GM21423 (cell line): ENCODE measurements around the gene TIMM13.
"Not testable (repeated sequence)": the region's sequence is repeated elsewhere in the genome, so short reads cannot be mapped to it uniquely, and the experiment has no call there.

Experiments
- ATAC-seq: cut with Tn5 transposase; IDR thresholded peaks from one replicate; pipeline ENCODE4 v1.9.1; 2021; ENCODE audit warnings: mild to moderate bottlenecking, moderate library complexity; ENCODE audit not compliant: unreplicated experiment

Gene TIMM13

DNA sequence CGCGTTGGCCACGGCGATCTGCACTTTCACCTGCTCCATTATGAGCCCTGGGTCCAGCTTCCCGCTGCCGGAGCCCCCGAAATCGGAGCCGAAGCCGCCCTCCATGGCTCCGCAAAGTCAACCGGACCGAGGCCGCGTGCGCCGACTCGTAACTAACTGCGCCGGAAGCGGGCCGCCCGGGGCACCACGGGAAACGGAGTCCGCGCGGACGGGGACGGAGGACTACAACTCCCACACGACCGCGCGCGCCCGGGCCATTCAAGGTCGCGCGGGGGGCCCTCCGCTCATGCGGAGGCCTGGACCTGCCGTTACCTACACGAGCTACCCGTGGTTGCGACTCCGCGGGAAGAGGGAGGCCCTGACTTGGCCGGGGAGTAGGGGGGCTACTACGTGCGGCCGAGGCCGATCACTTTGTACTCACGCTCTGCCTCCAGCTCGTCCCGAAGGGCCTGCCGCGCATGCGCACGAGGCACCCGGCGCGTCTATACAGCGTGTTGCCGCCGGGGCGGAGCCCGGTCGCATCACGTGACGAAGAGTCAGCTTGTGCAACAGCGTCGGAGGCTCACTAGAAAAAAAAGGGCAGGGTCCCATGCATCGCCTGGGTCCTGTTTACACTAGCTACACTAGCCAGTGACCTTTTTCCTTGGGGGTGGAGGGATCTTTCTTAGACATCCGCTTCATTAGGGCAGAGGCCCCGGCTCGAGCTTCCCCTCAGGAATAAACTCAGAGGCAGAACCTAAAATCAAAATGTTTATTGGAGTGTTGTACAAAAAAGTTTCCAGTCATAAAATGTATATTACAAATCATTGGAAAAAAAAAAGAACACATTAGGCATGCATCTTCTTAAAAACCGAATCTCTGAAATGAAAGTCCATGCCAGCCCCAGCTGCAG lies at the start of gene TIMM13:
TSS of gene TIMM13 (minus strand) at position 158 of the 892 bp plus-strand sequence. CDS start at position 105, 53 bp downstream.
- peak; percentile 72 for ATAC-seq

- ATAC-seq, result peak; percentile 2
These were observed 49.2 kb upstream of the TIMM13 start for GRCh38 chr19:2476451-2477140.

DNA sequence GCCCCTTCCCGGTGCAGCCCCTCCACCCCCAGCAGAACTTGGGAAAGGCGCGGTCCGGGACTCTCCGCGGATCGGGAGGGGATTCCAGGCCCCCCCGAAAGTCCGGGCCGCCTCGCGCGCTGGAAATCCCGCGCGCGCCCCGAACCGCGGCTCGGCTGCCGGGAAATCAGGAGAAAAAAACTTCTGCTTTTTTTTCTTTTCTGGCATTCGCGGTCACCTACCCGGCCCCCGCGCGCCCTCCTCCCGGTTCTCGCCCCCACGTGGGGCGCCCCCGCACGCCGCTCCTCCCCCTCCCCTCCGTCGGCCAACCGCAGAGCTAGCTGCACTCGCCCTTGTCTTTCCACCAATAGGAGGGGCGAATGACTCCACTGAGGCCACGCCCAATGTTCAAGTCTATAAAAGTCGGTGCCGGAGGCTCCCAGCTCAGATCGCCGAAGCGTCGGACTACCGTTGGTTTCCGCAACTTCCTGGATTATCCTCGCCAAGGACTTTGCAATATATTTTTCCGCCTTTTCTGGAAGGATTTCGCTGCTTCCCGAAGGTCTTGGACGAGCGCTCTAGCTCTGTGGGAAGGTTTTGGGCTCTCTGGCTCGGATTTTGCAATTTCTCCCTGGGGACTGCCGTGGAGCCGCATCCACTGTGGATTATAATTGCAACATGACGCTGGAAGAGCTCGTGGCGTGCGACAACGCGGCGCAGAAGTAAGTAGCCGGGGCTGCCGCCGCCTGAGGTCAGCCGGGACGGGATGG lies 48.5 kb upstream of the TIMM13 start, which contains the start of gene GADD45B:
TSS of gene GADD45B (plus strand) at position 426 of the 749 bp plus-strand sequence. CDS start at position 658, 232 bp downstream.
- ATAC-seq, result peak; percentile 39

DNA sequence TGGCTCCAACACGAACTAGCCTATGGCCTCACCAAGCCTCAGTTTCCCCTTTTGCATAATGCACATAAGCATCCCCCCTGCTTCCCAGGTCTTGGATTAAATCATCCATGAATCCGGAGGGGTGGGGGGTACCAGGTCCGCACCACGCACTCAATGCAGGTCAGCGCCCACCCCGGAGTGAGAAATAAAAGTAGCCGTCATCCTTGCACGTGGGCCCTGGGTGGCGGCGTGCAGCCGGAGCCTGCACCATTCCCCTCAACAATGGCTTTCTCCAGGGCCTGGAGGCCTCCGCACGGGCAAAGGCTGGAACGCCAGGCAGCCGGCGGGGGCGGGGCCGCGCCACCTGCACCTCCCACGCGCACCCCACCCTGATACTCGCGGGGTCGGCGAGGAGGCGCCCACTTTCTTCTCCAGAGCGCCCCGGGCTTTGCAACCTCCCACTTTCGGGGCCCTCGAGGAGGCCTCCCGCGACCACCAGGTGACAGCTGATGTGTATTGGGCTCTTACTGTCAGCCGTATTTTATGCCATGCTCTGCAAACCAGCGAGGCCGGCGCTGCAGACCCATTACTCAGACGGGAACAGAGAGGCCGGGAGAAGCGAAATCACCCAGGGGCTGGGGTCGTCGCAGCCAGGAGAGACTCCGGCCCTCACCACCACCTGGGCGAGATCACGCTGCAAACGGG lies 47.8 kb upstream of the TIMM13 start:
- ATAC-seq, result peak; percentile 5

GRCh38 chr19:2474232-2475017 lies 47.0 kb upstream of the TIMM13 start:
- ATAC-seq, result peak; percentile 28

DNA sequence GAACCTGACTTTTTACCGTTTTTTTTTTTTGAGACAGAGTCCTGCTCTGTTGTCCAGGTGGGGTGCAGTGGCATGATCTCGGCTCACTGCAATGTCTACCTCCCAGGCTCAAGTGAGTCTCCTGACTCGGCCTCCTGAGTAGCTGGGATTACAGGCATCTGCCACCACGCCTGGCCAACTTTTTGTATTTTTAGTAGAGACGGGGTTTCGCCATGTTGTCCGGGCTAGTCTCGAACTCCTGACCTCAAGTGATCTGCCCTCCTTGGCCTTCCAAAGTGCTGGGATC lies 42.5 kb upstream of the TIMM13 start:
- ATAC-seq, result not testable (repeated sequence)

GRCh38 chr19:2469102-2469914 lies 41.9 kb upstream of the TIMM13 start:
- no peak for ATAC-seq

DNA sequence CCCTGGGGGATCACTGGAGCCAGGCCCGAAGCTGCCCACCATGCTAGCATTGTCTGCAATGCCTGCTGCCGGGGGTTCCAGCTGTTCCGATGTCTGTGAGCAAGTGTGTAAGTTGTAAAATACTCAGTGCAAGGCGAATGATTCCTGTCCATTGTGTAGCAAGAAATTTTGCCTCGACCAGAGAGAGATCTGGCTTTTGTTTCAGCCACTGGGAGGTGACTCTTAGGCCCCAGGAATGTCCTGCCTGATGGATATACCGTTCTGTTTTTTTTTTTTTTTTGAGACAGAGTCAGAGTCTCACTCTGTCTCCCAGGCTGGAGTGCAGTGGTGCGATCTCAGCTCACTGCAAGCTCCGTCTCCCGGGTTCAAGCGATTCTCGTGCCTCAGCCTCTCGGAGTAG lies 41.2 kb upstream of the TIMM13 start:
- ATAC-seq, result no peak

- ATAC-seq, result no peak
These were observed 37.0 kb upstream of the TIMM13 start for GRCh38 chr19:2464389-2464788.

DNA sequence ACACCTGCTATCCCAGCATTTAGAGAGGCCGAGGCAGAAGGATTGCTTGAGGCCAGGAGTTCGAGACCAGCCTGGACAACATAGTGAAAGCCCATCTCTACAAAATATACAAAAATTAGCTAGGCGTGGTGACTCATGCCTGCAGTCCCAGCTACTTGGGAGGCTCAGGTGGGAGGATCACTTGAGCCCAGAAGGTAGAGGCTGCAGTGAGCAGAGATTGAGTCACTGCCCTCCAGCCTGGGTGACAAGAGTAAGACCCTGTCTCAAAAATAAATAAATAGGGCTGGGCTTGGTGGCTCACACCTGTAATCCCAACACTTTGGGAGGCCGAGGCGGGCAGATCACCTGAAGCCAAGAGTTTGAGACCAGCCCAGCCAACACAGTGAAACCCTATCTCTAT lies 36.3 kb upstream of the TIMM13 start:
- not testable (repeated sequence) for ATAC-seq

DNA sequence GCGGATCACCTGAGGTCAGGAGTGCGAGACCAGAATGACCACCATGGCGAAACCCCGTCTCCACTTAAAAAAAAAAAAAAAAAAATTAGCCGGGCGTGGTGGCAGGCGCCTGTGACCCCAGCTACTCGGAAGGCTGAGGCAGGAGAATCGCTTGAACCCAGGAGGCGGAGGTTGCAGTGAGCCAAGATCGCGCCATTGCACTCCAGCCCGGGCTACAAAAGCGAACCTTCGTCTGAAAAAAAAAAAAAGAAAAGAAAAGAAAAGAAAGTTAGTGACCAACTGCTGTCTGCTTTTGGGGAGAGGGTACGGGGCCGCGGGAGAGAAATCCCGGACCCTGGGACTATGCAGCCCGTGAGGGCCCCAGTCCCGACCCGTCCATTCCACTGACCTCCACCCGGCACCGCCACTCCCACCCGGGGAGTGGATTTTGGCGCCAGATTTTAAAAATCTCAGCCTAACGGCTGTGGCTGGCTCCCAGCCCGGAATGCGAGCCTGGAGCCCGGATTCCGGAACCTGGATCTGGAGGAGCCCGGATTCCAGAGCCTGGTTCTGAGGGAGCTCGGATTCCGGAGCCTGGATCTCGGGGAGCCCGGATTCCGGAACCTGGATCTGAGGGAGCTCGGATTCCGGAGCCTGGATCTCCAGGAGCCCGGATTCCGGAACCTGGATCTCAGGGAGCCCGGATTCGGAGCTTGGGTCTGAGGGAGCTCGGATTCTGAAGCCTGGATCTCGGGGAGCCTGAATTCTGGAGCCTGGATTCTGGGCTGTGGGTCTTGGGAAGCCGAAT lies 35.4 kb upstream of the TIMM13 start:
- no peak for ATAC-seq

GRCh38 chr19:2461751-2462634 lies 34.6 kb upstream of the TIMM13 start:
- ATAC-seq, result no peak

DNA sequence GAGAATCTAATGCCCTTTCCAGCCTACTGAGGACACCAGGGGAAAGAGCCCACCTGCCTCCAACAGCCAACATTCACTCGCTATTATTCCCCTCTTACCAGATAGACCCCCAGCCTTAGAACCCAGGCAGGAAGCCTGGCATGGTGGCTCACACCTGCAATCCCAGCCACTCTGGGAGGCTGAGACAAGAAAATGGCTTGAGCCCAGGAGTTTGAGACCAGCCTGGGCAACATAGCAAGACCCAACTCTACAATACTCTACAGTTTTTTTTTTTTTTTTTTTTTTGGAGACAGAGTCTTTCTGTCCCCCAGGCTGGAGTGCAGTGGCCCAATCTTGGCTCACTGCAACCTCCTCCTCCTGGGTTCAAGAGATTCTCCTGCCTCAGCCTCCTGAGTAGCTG lies 32.9 kb upstream of the TIMM13 start:
- no peak for ATAC-seq

DNA sequence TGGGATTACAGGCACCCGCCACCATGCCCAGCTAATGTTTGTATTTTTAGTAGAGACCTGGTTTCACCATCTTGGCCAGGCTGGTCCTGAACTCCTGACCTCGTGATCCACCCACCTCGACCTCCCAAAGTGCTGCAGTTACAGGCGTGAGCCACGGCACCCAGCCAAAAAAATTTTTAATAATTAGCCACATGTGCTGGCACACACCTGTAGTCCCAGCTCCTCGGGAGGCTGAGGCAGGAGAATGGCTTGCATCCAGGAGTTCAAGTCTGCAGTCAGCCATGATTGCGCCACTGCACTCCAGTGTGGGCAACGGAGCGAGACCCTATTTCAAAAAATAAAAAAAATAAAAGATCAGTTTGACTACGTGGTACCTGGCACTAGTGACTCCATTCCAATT lies 31.4 kb upstream of the TIMM13 start:
- not testable (repeated sequence) for ATAC-seq

- ATAC-seq, result no peak
These were observed 30.7 kb upstream of the TIMM13 start for GRCh38 chr19:2458054-2458453.

DNA sequence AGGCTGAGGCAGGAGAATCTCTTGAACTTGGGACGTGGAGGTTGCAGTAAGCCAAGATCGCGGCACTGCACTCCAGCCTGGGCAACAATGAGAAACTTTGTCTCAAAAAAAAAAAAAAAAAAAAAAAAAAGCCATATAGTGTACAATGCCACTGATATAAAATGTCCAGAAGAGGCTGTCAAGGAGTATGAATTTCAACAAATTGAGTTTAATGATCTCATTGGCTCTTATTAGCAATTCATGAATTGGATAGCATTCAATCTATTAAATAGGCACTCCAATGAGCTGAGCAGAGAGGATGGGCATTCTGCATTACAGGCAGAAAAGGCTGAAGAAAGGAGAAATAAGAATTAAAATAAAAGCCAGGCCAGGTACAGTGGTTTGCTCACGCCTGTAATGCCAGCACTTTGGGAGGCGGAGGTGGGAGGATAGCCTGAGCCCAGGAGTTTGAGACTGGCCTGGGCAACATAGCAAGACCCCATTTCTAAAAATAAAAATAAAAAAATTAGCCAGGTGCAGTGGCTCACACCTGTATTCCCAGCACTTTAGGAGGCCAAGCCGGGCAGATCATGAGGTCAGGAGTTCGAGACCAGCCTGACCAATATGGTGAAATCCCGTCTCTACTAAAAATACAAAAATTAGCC lies 30.1 kb upstream of the TIMM13 start:
- ATAC-seq, result no peak
